Upper lobe of right lung (tissue), 1 donor: ENCODE data around the gene USP24. TPM values are rescaled to one million over a fixed set of nuclear protein-coding genes. Genes with fewer than 3 reads are reported as not detected.

ENCODE experiments used
- ATAC-seq: fragments of 200-7000 bp; cut with Tn5 transposase; one replicate; pipeline ENCODE4 v1.9.1; 2020; ENCODE audit warnings: mild to moderate bottlenecking, moderate library complexity
- DNase-seq: peaks from one replicate; pipeline ENCODE4 v3.0.0-alpha.2; 2020
- H3K27ac ChIP-seq: fragments of 200-600 bp; one replicate; pipeline ENCODE4 v1.8.0; 2022
- H3K27me3 ChIP-seq: fragments of 200-600 bp; one replicate; pipeline ENCODE4 v1.8.0; 2022; ENCODE audit warnings: mild to moderate bottlenecking
- H3K36me3 ChIP-seq: fragments of 200-600 bp; one replicate; pipeline ENCODE4 v1.8.0; 2022
- H3K4me1 ChIP-seq: fragments of 200-600 bp; one replicate; pipeline ENCODE4 v1.8.0; 2022
- H3K4me3 ChIP-seq: fragments of 200-600 bp; one replicate; pipeline ENCODE4 v1.8.0; 2022; ENCODE audit warnings: mild to moderate bottlenecking
- H3K9me3 ChIP-seq: fragments of 200-600 bp; one replicate; pipeline ENCODE4 v1.8.0; 2022
- intact Hi-C: fragments of 100-400 bp; cut with DNase I; formaldehyde crosslinking; loops from one replicate; pipeline ENCODE4 v1.11.0; 2022
- total RNA-seq: library from RNA; stranded (reverse); fragmentation: NEBNext Ultra II Directional; extraction: Animal tissue kit (Norgen Biotek cat#: 25700); gene quantifications from one replicate; pipeline ENCODE4 v1.2.1, GENCODE V29; 2021
- TF ChIP-seq, protein P1 (sequence below): fragments of 200-600 bp; IDR thresholded peaks from one replicate; pipeline ENCODE4 v1.8.0; 2022; ENCODE audit warnings: antibody characterized with exemption
- donor health status: DM: no; HTN: yes; CAD: no; lungs with severe emphysema.

The USP24 gene
- total RNA-seq, 1 donor from 2014 or later, result 39.5 TPM

DNA sequence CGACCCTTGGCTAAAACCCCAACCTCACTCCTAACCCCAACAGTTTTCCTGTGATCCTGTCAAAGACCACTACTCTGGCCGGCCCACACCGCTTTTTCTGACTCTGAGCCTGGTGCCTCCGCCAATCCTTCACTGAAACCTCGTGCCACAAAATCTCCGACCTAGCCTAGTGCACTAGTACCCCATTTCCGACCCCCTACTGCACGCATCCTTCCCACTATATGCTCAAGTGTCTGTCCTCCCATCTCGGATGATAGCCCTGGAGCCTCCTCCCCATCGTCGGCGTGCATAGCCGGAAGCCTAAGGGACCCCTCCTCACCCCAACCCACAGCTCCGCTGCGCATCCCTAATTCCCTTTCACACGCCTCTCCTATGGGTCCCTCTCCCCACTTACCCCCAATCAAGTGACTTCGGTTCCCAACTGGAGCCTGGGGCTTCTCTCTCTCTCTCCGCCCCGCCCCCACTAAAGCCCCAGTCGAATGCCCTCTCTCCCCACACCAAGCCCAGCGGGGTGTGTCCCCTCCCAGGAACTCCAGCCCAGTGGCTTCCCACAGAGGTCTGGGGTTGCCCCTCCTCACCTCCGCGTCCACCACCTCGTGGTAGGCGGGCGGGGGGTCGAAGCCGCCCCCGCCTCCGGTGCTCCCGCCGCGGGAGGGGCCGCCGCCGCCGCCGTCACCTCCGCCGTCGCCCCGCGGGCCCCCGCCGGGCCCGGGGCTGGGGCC, 791 bp downstream of the USP24 start:
- H3K36me3 ChIP-seq, result no peaks in the 10 kb centered on the region
- intact Hi-C loops, result no loop called here
- H3K4me3 ChIP-seq, result peak overlapping the region; percentile 79
- H3K9me3 ChIP-seq, result no peaks in the 10 kb centered on the region
- TF ChIP-seq, protein P1, sequence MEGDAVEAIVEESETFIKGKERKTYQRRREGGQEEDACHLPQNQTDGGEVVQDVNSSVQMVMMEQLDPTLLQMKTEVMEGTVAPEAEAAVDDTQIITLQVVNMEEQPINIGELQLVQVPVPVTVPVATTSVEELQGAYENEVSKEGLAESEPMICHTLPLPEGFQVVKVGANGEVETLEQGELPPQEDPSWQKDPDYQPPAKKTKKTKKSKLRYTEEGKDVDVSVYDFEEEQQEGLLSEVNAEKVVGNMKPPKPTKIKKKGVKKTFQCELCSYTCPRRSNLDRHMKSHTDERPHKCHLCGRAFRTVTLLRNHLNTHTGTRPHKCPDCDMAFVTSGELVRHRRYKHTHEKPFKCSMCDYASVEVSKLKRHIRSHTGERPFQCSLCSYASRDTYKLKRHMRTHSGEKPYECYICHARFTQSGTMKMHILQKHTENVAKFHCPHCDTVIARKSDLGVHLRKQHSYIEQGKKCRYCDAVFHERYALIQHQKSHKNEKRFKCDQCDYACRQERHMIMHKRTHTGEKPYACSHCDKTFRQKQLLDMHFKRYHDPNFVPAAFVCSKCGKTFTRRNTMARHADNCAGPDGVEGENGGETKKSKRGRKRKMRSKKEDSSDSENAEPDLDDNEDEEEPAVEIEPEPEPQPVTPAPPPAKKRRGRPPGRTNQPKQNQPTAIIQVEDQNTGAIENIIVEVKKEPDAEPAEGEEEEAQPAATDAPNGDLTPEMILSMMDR, result no peak
- peak overlapping the region; percentile 96 for H3K27ac ChIP-seq
- peaks cover 60% of the 10 kb centered on the region for H3K4me1 ChIP-seq
- DNase-seq (peak; percentile 79), ATAC-seq (peak; percentile 38)
- H3K27me3 ChIP-seq, result no peaks in the 10 kb centered on the region

DNA sequence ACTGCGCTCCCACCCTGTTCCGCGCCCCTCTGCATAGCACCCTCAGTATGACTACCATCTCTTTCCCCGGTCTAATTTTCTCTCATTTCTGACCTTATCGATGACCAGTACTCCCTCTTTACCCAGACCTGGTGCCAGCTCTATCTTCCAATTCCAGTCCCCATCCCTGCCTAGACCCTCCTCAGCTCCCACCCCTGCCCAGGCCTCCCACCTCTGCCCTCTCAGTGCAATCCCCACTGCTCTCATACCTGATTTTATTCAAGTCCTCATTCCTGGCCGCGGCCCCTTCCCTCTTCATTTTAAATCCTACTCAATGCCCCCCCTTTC, 1.3 kb downstream of the USP24 start:
- H3K27ac ChIP-seq, result peak overlapping the region; percentile 96
- intact Hi-C loops, result no loop called here
- H3K9me3 ChIP-seq, result no peaks in the 10 kb centered on the region
- H3K27me3 ChIP-seq, result no peaks in the 10 kb centered on the region
- peak overlapping the region; percentile 79 for H3K4me3 ChIP-seq
- H3K4me1 ChIP-seq, result peaks cover 65% of the 10 kb centered on the region
- DNase-seq, result no peak
- TF ChIP-seq, protein P1, result no peak
- H3K36me3 ChIP-seq, result no peaks in the 10 kb centered on the region
- ATAC-seq, result no peak

DNA sequence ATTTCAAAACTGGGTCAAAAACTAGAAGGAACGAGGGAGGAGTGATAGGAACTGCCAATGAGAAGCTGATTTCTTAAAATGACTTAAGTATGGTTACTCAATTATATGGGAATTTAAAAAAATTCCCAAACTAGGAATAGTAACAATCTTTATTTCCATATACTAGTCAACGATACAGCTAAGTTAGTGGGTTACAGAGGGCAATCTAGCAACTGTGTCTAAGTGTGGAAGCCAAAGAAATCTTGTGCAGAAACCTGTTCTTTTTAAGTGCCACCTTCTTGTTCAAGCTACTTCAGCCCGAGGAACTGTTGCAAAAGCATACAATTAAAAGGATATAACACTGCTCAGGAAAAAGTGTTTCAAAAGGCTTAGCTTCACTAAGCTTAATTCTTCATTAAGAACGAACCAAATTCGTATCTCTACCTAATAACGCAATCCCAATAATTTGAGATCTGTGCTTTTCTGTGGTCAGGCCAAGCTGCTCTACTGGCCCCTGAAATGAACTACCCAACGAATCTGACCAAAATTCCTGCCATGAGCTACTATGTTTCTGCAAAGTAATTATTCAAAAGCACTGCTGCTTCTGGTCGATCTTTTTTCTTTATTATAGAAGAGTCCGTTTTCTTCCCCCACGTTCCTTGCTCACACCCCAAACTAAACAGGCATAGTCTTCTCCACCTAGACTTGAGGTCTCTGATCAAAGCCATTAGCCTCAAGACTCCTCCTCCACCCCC, 1.8 kb downstream of the USP24 start:
- intact Hi-C loops, result no loop called here

DNA sequence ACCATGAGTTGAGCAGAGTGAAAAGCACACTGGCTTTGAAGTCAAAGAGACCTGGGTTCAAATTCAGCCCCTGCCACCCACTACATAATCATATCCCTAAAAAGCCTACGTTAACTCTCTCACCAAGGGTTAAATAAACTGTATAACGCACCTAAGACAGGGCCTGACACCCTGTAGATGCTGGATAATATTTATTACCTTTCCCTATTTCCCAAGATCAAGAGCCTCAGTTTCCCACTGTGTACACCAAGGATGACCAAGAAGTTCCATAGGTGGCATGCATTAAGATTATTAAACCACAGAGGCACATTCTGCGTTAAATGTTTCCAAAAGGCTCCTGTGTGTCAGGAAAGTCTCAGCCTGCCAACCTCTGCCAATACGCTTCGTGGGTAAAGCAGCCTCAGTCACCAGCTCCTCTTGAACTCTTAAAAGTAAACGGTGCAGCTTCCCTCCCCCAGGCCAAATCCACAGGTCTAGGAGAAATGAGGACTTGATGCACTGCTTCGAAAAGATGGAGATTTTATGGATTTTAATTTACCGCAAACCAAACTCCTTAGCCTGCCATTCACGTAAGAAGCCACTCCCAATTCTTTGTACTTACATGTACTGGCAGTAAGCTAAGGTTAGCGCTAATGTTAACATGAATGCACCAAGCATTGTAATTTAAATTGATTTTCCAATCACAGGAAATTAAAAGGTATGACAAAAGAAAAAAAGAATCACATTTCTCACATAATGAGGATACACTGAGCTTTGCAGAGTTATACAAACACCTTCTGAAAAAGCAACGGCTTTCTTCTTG, 2.6 kb downstream of the USP24 start:
- DNase-seq, result no peak
- H3K4me3 ChIP-seq, result peak overlapping the region; percentile 79
- intact Hi-C loops, result no loop called here
- H3K4me1 ChIP-seq, result peaks cover 66% of the 10 kb centered on the region
- TF ChIP-seq, protein P1, result no peak
- no peaks in the 10 kb centered on the region for H3K27me3 ChIP-seq
- no peaks in the 10 kb centered on the region for H3K9me3 ChIP-seq
- H3K36me3 ChIP-seq, result no peaks in the 10 kb centered on the region
- peak overlapping the region; percentile 1 for H3K27ac ChIP-seq
- ATAC-seq, result no peak

More for the DNA sequence above, 1.8 kb downstream of the USP24 start:
- H3K36me3 ChIP-seq, result no peaks in the 10 kb centered on the region
- ATAC-seq, result no peak
- peak overlapping the region; percentile 79 for H3K4me3 ChIP-seq
- H3K4me1 ChIP-seq, result peaks cover 65% of the 10 kb centered on the region
- DNase-seq, result no peak
- TF ChIP-seq, protein P1, result no peak
- H3K9me3 ChIP-seq, result no peaks in the 10 kb centered on the region
- peak overlapping the region; percentile 96 for H3K27ac ChIP-seq
- H3K27me3 ChIP-seq, result no peaks in the 10 kb centered on the region

DNA sequence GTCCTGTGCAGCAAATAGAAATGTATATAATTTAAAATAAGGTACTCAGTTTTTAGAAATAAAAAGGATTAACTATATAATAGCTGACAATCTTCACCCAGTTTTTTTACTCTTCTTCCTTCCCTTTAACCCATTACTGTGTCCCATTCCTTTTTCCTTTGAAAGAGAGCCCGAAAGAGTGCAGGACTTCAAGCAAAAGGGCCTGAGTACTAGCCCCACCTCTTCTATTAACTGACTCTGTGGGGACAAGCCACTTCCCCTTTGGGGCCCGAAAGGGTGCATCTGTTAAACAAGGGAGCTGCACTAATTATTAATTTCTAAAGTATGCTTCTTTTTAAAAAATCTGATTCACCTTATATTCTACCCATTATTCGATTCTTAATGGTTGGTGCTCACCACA, 3.3 kb downstream of the USP24 start:
- ATAC-seq, result no peak
- no peaks in the 10 kb centered on the region for H3K27me3 ChIP-seq
- intact Hi-C loops, result no loop called here
- peak overlapping the region; percentile 79 for H3K4me3 ChIP-seq
- no peaks in the 10 kb centered on the region for H3K9me3 ChIP-seq
- H3K27ac ChIP-seq, result no peak overlapping the region
- peaks cover 60% of the 10 kb centered on the region for H3K4me1 ChIP-seq
- no peak for DNase-seq
- TF ChIP-seq, protein P1, result no peak
- no peaks in the 10 kb centered on the region for H3K36me3 ChIP-seq
